GM19372 (cell line): Measurements from ENCODE around the gene ANKRD44.
"Not testable (repeated sequence)": the region's sequence is repeated elsewhere in the genome, so short reads cannot be mapped to it uniquely, and the experiment has no call there.

Experiments
- ATAC-seq: cut with Tn5 transposase; IDR thresholded peaks from one replicate; pipeline ENCODE4 v1.9.1; 2021; ENCODE audit warnings: mild to moderate bottlenecking, low read depth, moderate library complexity; ENCODE audit not compliant: unreplicated experiment

The ANKRD44 gene

GRCh38 chr2:197010200-197011020 lies 300.2 kb downstream of the ANKRD44 start:
- ATAC-seq = no peak

GRCh38 chr2:197008741-197009341 lies 301.7 kb downstream of the ANKRD44 start:
- ATAC-seq = not testable (repeated sequence)

GRCh38 chr2:197007716-197008628 lies 302.6 kb downstream of the ANKRD44 start:
- ATAC-seq = no peak

- no peak for ATAC-seq
Measured at GRCh38 chr2:197001921-197002320, 308.7 kb downstream of the ANKRD44 start.

GRCh38 chr2:196995757-196996314 lies 314.7 kb downstream of the ANKRD44 start:
- ATAC-seq = no peak

GRCh38 chr2:196994764-196995163 lies 315.8 kb downstream of the ANKRD44 start:
- ATAC-seq = no peak

GRCh38 chr2:196993617-196994016 lies 317.0 kb downstream of the ANKRD44 start:
- no peak for ATAC-seq

GRCh38 chr2:196992466-196992865 lies 318.1 kb downstream of the ANKRD44 start:
- no peak for ATAC-seq

- ATAC-seq = no peak
Measured at GRCh38 chr2:196990788-196991461, 319.7 kb downstream of the ANKRD44 start.

- no peak for ATAC-seq
Measured at GRCh38 chr2:196990092-196990491, 320.5 kb downstream of the ANKRD44 start.

- ATAC-seq = no peak
Measured at GRCh38 chr2:196989496-196989895, 321.1 kb downstream of the ANKRD44 start.

GRCh38 chr2:196988639-196989038 lies 321.9 kb downstream of the ANKRD44 start:
- no peak for ATAC-seq

GRCh38 chr2:196987649-196988364 lies 322.8 kb downstream of the ANKRD44 start:
- no peak for ATAC-seq

- ATAC-seq = no peak
Measured at GRCh38 chr2:196987298-196987648, 323.3 kb downstream of the ANKRD44 start.

GRCh38 chr2:196985511-196986183 lies 324.9 kb downstream of the ANKRD44 start:
- ATAC-seq = no peak

- ATAC-seq = no peak
Measured at GRCh38 chr2:196984903-196985302, 325.7 kb downstream of the ANKRD44 start.

GRCh38 chr2:196983934-196984333 lies 326.6 kb downstream of the ANKRD44 start:
- ATAC-seq = no peak

- ATAC-seq = no peak
Measured at GRCh38 chr2:196980473-196980872, 330.1 kb downstream of the ANKRD44 start.

- ATAC-seq = no peak
Measured at GRCh38 chr2:196980001-196980400, 330.6 kb downstream of the ANKRD44 start.
